Measurements from ENCODE around the gene TBC1D10A.

Gene TBC1D10A

DNA sequence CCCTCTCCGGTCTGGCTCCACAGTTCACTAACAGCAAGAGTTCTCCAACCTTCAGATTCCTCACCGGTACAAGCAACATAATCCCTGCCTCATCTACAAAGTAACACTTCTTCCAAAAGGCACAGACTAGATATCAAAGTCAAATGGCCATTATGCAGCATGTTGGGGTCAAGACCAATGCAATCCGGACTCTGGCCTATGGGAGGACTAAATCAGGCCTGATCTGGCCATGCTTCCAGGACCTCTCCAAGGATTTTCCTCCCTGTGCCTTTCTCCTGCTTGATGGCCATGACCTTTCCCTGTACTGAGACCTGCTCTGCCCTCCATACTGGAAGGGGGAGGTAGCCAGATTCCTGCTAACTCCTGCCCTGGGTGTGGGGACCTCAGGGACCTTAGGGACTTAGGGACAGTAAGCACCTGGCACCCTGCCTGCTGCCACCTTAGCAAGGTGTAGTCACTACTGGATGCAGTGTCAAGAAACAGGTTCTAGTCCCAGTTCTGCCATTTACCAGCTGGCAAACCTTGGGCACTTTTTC is 6.7 kb downstream of the TBC1D10A start:
- DNase-seq = no peak

DNA sequence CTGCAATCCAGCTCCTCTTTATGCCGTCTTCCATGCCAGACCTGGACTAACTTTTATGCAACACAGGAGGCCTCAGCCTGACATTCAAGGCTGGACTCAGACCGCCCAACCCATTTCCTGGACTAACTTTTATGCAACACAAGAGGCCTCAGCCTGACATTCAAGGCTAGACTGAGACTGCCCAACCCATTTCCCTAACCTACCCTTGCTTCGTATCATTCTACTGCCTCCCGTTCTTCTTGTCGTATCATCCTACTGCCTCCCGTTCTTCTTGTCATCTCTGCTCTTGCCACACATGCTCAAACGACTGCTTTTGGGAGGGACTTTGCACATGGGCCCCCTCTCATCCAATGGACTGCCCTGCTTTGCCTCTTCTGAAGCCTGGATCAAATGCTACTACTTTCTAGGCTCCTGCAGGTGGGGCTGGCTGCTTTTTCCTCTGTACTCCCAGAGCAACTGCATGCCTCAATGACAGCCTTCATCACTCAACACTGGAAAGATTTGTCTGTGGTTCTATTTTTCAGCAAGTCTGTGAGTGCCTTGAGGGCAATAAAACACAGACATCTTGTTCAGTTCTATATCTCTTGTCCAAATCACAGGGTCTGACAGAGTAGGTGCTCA is 7.8 kb downstream of the TBC1D10A start:
- no peak for DNase-seq

DNA sequence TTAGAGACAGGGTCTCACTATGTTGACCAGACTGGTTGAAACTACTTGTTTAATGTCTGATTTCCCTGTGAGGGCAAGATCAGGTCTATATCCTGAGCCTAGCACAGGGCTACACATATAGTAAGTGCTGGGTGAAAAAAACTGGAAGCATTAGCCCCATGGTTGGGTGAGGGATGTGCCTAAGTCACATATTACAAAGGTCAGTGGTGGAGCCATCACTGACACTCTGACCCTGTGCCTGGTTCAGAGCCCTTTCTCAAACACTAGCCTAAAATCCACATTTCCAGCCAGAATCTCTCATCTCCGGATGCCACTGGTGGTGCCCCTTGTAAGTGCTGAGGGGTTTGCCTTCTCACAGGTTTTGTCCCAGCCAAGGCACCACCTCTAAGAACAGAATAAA is 9.0 kb downstream of the TBC1D10A start:
- DNase-seq = no peak

DNA sequence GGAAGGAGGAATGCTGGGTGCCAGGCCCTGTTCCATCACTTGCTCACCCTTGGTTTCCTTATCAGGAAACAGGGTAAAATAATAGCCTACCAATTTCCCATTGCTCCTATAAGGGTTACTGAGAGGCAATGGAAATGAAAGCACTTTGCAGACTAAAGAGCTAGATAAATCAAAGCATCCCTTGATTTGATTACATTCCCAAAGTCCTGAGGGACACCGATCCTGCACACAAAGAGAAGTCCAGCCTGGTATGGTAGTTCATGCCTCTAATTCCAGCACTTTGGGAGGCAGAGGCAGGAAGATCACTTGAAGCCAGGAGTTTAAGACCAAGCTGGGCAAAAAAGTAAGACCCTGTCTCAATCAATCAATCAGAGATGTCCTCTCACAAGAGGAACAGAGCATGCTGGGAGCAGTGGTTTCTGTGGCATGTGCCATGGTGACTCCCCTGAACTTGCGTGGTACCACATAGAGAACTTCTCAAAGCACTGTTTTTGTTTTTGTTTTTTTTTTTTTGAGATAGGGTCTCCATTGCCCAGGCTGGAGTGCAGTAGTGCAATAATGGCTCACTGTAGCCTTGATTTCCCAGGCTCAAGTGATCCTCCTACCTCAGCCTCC is 10.7 kb downstream of the TBC1D10A start:
- no peak for DNase-seq

DNA sequence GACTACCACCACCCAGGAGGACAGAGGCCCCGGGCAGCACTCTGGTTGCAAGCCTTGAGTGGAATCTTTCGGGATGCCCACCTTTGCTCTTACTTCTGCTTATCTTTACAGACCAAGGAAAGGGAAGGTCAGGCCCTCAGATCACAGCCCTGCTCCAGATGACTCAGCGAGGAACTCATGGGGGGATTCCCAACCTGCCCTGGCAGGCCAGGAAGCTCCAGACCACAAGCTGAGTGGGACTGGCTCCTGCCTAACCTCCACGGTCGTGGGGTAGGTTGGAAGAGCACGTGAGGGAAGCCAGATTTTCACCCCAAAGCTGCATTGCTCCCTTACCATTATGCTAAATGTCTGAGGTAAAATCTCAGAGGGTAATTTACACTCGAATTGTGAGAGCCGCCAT is 11.8 kb downstream of the TBC1D10A start:
- DNase-seq = no peak

DNA sequence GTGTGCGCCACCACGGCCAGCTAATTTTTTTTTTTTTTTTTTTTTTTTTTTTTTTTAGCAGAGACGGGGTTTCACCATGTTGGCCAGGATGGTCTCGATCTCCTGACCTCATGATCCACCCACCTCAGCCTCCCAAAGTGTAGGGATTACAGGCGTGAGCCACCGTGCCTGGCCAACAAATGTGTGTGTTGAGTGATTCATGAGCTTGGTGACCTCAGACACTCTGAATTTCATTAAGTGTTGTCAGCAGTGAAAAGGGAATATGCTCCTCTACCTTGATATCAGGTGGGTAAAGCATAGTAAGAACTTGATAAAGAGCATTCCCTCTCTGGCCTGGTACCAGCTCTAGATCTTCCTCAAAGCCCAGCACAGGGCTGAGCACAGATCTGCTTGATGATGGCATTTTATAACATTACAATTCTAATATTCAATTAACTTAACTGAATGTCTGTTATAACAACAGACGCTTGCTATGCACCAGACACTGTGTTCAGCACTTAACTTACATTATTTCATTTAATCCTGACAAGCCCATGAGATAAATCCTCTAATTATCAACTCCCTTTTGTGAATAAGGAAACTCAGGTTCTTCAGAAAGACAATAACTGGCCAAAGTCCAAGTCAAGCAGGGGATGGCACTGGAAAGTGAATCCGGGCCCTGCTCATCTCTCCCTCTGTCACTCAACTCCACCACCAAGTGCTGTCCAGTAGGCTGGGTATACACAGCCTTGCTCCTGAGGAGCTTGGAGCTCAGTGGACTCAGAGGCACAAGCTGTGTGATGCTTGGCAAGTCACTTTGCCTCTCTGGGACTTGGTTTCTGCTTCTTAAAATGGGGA is 13.0 kb downstream of the TBC1D10A start:
- no peak for DNase-seq

DNA sequence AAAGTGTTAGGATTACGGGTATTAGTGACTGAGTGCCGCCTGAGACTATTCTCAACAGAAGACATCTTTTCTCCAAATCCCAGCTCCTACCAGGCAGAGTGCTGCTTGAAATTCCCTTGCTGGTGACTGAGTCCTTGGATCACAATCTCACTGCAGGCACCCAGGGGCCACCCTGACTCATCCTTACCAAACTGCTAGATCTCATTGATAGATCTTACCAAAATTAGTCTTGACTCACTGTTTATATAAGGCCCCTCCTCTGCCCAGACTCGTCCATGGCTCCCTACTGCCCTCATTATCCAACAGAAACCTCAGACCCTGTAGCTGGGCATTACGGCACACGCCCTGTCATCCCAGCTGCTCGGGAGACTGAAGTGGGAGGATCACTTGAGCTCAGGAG is 14.7 kb downstream of the TBC1D10A start:
- no peak for DNase-seq

DNA sequence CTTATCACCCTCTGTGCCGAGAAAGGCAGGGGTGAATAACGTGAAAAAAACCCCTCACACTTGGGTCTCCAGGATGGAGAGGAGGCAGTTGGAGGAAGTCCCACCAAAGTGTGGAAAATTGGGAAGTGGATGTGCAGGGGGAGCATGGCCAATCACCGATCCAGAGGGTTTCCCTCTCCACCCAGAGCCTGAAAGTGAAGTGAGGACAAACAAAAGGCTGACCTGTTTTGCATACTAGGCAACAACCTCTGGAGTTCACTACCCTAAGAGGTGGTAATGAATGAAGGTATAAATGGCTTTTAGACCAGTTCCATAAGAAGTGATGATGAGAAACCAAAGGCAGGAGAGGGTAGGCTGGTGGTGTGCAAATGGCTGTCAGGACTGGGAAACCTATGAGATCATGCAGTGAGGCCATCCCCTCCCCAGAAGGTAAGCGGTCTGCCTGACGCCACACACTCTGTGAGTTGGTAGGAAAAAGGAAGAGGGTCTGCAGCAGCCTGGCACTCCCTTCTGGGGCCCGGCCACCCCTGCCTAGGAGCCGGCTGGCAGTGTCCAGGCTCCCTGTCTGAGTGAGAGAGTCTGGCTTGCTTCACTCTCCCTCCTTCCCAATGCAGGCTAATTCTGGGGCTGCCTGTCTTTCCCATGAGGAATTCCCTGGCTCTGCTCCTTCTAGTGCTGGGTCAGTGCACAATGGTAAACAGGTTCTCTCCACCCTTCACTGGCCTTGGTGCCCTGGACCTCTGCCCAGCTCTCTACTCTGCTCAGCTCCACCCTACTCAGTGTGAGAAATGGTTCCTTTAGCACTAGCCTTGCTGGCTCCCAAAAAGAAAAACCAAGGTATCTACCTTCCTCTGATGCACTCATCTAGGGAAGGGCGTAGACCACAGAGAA is 15.6 kb downstream of the TBC1D10A start:
- no peak for DNase-seq

DNA sequence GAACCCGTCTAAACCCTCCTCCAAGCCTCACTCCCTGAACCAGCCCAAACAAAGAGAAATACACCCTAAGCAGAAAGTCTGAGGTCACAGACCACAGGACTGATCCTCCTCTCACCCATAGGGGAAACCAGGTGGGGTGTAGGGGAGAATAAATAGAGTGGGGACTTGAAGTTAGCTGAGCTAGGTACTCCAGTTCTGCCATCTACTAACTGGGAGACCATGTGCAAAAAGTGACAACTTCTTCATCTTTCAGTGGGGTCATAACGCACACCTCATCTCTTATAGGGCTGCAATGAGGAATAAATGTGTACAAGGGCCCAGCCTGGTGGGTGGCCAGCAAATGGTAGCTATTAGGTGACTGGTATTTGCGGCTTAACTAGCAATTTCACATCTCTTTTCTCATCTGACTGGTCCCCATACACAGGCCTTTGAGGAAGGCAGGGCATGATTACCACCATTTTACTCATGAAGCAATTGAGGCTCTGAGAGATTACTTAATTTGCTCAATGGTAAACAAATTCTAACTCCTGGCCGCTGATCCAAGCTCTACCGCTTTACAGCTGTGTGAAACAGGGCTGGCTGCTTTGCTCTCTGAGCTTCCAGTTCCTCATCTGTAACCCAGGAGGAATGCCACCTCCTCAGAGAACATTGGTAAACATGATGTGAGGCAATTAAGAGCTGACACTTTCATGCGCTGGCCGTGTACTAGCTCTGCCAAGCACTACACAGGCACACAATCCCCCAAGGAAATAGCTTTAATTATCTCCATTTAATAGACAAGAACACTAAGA is 16.6 kb downstream of the TBC1D10A start:
- no peak for DNase-seq

DNA sequence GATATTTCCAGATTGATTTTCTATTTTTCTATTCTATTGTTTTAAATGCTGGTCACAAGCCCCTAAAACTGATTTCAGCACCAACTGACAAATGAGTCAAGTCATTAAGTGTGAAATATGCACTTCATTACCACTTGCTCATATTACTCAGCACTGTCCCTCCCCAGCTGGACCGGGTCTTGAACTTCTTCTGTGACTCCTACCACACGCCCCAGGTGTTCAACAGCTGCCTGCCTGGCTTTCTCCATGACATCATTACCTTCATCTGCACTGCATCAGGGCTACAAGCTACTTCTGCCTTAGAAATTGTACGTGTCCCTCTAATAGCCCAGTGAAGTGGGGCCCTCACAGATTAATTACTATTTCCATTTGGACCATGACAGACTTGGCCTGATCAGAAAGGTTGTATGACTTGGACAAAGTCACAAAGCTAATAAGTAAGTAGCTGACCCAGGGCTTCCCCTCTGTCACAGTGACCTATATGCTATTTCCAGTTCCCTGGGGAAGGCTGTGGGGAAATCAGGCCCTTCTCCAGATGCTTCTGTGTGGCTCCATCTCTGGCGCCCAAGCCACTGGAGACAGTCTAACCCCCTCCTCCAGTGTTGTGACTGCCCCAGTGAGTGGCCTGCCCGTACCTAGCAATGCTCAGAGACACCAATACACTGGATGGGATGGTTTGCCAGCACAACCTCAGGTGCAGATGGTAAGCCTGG is 18.1 kb downstream of the TBC1D10A start:
- no peak for DNase-seq

DNA sequence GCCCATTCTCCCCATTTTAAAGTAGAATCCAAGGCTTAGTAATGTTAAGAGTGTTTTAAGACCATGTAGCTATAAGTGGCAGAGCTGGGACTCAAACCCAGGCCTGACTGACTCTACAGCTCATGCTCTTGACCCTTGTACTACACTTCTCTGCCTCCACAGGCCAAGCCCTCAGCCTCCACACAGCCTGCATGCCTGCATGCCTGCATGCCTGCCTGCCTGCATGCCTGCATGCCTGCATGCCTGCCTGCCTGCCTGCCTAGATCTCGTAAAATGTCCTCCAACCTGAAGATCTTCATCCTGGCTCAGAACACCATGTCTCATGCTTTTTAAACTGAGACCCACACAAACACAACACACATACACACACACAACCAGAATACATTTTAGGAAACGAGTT is 18.6 kb downstream of the TBC1D10A start:
- DNase-seq = no peak

DNA sequence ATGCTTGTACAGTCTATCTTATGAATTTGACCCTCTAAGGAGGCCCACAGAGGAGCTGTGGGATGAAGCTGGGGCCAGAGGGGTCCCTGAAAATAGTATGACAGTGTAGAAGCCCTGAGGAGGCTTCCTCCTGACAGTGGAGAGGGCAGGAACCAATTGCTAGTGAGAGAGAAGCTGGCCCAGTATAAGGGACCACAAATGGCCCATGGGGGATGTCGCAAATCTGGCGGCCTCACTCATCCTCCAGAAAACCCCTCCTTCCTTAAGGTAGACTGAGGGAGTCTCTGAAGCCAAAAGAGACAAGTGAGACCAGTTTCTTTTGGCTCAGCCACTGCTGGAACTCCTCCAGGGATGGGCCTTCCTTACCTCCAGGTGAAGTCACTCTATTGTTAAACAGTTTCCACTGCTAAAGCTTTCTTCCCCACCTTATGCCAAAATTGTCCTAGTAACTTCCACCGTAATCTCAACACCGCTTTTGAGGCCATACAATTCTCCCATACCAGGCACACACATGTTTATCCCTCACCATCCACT is 19.6 kb downstream of the TBC1D10A start:
- no peak for DNase-seq

DNA sequence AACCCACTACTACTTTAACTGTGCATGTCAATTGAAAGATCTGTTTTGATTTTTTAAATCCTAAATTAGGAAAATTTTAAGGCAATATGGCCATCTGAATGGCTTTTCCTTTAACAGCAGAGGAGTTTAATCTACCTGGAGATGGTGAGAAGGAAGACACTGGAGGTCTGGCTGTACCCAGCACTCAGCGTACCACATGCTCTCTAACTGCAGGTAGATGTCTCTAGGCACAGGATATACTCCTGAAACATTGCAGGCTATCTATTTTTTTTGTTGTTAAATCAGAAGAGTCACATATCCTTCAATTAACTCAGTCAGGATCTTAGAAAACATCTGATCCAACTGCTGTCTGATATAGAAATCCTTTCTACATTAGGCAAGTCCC is 20.1 kb downstream of the TBC1D10A start:
- no peak for DNase-seq

DNA sequence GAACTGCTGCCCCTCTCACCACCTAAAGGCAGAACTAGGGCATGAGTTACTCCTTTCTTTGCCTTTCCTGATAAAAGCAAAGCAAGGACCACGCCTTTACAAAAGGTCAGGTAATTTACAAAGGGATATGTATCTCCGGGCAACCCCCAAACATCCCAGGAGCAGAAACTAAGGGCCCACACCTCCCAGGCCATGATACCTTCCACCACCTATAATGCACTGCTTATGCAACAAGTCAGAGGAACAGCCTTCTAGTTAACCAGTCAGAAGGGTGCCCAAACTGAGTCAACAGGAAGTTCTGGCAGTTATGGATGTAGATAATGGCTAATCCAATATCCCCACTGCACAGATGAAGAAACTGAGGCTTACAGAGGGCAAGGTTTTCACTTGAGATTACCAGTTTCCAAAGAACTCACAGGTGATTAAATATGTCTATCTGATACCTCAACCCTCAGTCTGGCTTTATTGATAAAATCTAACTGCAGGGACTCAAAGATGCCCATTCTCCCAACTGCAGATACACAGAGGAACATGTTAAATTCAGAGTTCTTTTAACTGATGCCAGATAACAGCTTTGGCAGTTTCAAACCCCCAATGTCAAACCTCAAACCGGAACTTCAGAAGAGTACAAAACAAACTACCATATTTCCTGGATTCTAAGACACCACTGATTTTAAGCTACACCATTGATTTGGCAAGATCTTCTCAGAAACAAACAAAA is 20.7 kb downstream of the TBC1D10A start:
- DNase-seq = no peak

DNA sequence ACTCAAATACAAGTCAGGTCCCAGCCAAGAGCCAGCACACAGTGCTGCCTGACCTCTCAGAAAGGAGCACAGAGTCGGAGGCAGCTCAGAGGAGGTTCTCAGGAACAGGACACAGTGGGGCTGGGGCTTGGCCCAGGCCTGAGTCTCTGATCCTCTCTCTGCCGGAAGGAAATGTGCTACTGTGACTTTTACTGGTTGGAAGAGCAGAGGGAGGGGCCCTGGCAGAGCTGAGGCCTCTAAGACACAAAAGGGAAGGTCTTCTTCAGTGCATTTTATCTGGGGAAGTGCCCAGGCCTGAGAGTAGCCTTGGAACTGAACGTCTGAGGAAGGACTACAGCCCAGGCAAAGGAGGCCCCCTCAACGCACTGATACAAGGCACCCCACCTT is 21.2 kb downstream of the TBC1D10A start:
- no peak for DNase-seq

DNA sequence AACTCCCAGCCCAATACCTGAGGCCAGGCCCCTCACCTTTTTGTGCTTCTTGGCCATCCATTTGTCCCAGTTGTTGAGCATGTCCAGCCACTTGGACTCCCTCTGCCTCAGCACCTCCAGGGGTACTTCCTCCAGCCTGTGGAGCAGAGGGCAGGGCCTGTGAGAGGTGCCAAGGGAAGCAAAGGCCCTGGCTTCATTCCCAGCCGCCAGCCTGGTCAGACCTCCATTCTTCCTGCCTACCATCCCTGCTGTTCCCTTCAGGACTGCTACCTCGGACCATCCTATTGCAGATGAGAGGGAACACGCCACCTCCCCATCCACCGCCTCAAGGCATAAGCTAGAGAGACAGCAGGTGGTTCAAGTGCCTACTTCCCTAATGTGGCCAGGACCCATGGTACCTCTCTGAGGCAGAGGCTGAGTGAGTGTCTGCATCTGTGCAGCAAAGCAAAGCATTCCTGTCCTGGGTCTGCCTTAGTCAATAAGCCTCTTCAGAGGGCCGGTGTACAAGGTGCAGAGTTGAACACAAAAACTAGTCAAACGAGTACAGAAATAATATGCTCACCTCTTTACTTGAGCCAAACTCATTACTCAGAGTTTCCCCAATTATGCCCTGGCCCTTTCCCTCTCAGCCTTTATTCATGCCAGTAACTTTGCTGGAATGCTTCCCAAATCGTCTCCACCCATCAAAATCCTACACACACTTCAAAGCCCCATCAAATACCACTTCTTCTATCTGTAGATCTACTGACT is 22.1 kb downstream of the TBC1D10A start:
- no peak for DNase-seq

DNA sequence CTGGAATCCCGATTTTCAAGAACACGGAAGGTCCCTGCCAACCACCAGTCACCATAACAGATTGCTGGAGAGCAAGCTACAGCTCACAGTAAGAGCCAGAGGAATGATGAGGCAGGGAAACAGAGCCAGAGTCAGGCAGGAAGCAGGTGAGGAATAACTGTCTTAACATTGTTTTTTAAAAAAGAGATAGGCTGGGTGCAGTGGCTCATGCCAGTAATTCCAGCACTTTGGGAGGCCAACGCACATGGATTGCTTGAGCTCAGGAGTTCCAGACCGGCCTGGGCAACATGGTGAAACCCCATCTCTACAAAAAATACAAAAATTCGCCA is 24.0 kb downstream of the TBC1D10A start:
- DNase-seq = no peak

DNA sequence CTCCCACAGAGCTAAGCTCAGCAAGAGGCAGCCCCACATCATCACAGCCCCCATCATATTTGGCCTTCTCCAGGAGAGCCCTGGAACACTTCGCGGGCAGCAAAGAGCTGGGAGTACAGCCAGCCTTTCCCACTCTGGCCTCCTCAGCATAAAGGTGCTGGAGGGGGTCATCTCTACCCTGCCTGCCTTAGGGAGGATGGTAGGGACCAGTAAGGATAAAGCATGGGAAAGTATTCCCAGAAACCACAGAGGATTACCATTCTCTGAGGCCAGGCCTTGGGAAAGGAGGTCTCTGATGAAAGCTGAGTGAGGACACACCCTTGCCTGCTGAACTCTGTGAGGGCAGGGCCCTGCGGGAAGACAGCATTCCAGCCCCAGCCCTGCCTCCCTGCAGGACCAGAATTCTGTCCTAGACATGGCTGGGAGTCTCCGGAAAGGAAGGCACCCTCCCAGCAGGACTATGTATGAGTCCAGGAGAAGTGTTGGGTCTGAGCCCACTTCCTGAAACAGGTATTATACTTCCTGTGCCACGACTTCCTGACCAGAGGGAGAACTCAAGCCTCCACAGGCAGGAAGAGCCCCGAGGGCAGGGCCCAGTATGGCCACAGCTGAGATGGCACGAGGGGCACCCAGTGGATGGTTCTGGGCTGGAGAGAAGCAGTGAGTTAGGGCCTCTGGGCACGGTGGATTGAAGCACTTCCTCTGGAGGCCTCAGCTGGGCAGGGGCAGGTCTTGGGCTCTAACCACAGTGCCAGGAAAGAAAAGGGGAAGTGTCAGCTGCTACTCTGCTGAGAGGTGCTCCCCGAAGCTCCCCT is 24.5 kb downstream of the TBC1D10A start:
- DNase-seq = no peak

DNA sequence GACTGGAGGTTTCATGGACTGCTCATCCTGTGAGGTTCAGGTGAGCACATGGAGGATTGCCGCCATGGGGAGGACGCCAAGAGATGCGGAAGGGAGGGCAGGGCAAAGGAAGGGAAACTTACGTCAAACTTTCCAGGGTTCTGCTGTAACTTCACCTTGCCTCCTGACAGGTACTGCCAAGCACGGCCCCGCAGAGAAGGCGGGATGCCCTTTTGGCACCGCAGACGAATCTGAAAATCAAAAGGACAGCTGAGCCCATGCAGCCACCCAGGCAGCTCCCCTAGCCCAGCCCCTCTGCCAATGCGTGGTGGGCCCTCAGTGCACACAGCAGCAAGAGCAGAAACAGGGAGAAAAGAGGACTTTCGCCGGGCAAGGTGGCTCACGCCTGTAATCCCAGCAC is 27.4 kb downstream of the TBC1D10A start:
- DNase-seq = no peak
